ENCODE results near the gene SLC26A2.
A peak's percentile ranks its signal among the peaks of the same experiment; 100 is the strongest.
"Not testable (repeated sequence)": the region's sequence is repeated elsewhere in the genome, so short reads cannot be mapped to it uniquely, and the experiment has no call there.

SLC26A2 gene

DNA sequence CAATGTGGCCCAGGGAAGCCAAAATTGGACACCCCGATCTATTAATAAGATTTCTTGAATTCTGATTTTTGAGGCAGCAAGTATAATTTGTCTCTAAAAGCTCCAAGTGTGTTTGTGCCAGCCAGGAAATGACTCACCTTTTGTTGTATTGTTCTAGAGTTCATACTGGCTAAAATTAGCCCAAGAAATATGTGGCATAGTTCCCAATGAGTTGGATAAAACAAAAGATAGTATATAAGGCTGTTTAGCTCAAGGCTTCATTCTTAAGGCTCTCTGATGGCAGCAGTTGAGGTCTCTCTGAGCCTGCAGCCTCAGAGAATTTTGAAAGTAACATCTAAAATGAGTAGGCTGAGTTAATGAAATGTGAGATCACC lies 61.6 kb downstream of the SLC26A2 start:
- H3K4me3 ChIP-seq (ENCODE audit: low read depth, low read length), result peak overlapping the region; percentile 30
- peaks cover 38% of the 10 kb centered on the region for H3K4me1 ChIP-seq (ENCODE audit: control insufficient read depth, insufficient read depth, low read length, unreplicated experiment)
- peak overlapping the region; percentile 70 for H3K27ac ChIP-seq (ENCODE audit: low read depth, low read length)
- no peak overlapping the region for H2AFZ ChIP-seq (ENCODE audit: low read length, unreplicated experiment)
- H3K79me2 ChIP-seq (ENCODE audit: control insufficient read depth, insufficient read depth, low read length, unreplicated experiment), result peaks cover 11% of the 10 kb centered on the region
- H3K27me3 ChIP-seq (ENCODE audit: insufficient read depth, low read length), result no peaks in the 10 kb centered on the region
- peaks cover 60% of the 10 kb centered on the region for H3K36me3 ChIP-seq (ENCODE audit: insufficient read depth, low read length)

DNA sequence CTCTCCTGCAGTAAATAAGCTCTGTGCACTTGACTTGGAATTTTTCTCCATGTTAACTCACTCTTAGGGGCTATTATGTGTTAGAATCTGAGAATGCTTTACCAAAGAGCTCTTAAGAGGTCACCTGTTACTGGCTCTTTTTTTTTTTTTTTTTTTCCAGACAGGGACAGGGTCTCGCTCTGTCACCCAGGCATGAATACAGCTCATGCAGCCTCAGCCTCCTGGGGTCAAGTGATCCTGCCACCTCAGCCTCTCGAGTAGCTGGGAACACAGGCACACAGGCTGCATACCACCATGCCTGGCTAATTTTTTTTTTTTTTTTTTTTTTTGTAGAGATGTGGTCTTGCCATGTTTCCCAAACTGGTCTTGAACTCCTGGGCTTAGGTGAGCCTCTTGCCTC lies 62.1 kb downstream of the SLC26A2 start:
- Histone ChIP-seq H3K27ac (ENCODE audit: low read depth, low read length) (peak overlapping the region; percentile 70), H3K4me1 (ENCODE audit: control insufficient read depth, insufficient read depth, low read length, unreplicated experiment) (peaks cover 34% of the 10 kb centered on the region), H3K36me3 (ENCODE audit: insufficient read depth, low read length) (peaks cover 59% of the 10 kb centered on the region), H3K27me3 (ENCODE audit: insufficient read depth, low read length) (no peaks in the 10 kb centered on the region), H3K4me3 (ENCODE audit: low read depth, low read length) (peak overlapping the region; percentile 11; the same call in 1 of the 2 replicates), H2AFZ (ENCODE audit: low read length, unreplicated experiment) (no peak overlapping the region), H3K79me2 (ENCODE audit: control insufficient read depth, insufficient read depth, low read length, unreplicated experiment) (peaks cover 11% of the 10 kb centered on the region)

DNA sequence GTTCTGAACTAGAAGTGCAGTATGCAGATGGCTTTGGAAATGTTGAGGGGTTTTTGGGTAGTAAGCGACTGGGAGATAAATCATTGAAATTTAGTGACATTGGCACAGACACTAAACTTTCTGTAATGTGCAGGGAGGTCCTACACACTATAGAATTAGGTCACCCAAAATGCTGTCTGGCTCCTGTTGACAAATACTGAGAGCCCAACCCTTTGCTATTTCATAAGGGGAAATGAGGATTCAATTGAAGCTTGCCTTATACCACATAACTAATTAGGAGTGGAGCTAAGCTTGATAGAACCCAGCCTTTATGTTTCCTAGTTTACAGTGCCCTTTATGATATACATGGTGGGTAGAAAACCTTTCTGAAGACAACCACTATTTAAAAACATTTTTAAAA lies 62.6 kb downstream of the SLC26A2 start:
- Histone ChIP-seq H3K79me2 (ENCODE audit: control insufficient read depth, insufficient read depth, low read length, unreplicated experiment) (peaks cover 10% of the 10 kb centered on the region), H2AFZ (ENCODE audit: low read length, unreplicated experiment) (no peak overlapping the region), H3K4me3 (ENCODE audit: low read depth, low read length) (no peak overlapping the region), H3K27me3 (ENCODE audit: insufficient read depth, low read length) (no peaks in the 10 kb centered on the region), H3K4me1 (ENCODE audit: control insufficient read depth, insufficient read depth, low read length, unreplicated experiment) (peaks cover 34% of the 10 kb centered on the region), H3K36me3 (ENCODE audit: insufficient read depth, low read length) (peaks cover 62% of the 10 kb centered on the region), H3K27ac (ENCODE audit: low read depth, low read length) (0 out of 2 replicates have a peak overlapping the region, but pooled peaks have one; percentile 70)

DNA sequence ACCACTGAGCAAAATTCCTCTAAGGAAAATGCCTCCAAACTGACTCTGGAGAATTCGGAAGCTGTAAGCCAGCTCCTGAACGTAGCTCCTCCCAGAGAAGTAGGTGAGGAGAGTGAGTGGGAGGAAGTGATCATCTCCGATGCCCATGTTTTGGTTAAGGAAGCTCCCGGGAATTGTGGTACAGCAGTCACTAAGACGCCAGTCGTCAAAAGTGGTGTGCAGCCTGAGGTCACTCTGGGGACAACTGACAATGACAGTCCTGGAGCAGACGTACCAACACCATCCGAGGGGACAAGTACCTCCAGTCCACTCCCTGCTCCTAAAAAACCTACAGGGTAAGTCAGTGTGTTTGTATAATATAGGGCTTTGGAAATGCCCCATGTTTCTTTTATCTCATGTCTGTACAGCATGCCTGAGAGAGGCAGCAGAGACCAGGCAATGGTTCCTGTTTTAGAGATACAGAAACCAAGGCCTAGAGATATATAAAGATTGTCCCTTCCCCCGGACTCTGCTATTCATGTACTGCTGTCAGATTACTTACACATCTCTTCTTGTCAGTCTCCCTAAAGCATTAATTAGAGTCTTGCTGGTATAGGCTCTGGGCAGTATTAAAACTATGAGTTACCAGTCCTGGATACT lies 63.9 kb downstream of the SLC26A2 start:
- H3K36me3 ChIP-seq (ENCODE audit: insufficient read depth, low read length), result peaks cover 56% of the 10 kb centered on the region
- H3K27ac ChIP-seq (ENCODE audit: low read depth, low read length), result no peak overlapping the region
- H3K27me3 ChIP-seq (ENCODE audit: insufficient read depth, low read length), result no peaks in the 10 kb centered on the region
- peaks cover 5% of the 10 kb centered on the region for H3K79me2 ChIP-seq (ENCODE audit: control insufficient read depth, insufficient read depth, low read length, unreplicated experiment)
- H3K4me3 ChIP-seq (ENCODE audit: low read depth, low read length), result no peak overlapping the region
- H2AFZ ChIP-seq (ENCODE audit: low read length, unreplicated experiment), result no peak overlapping the region
- H3K4me1 ChIP-seq (ENCODE audit: control insufficient read depth, insufficient read depth, low read length, unreplicated experiment), result peaks cover 34% of the 10 kb centered on the region

DNA sequence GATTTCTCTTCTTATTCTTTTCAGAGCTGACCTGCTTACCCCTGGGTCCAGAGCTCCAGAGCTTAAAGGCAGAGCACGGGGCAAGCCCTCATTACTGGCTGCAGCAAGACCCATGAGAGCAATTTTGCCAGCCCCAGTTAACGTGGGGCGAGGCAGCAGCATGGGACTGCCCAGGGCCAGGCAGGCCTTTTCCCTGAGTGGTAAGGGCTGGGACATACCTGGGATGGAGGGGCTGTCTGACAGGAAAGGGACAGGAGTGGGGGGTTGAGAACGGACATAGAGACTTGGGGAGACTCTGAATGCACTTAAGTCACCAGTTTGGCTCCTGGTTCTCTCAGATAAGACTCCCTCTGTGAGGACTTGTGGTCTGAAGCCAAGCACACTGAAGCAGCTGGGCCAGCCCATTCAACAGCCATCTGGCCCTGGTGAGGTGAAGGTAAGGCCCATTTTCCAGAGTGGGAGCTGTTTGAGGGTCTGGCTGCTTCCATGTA lies 66.2 kb downstream of the SLC26A2 start:
- peaks cover 15% of the 10 kb centered on the region for H3K4me1 ChIP-seq (ENCODE audit: control insufficient read depth, insufficient read depth, low read length, unreplicated experiment)
- H3K79me2 ChIP-seq (ENCODE audit: control insufficient read depth, insufficient read depth, low read length, unreplicated experiment), result peaks cover 5% of the 10 kb centered on the region
- no peak overlapping the region for H3K4me3 ChIP-seq (ENCODE audit: low read depth, low read length)
- peaks cover 57% of the 10 kb centered on the region for H3K36me3 ChIP-seq (ENCODE audit: insufficient read depth, low read length)
- no peak overlapping the region for H2AFZ ChIP-seq (ENCODE audit: low read length, unreplicated experiment)
- no peaks in the 10 kb centered on the region for H3K27me3 ChIP-seq (ENCODE audit: insufficient read depth, low read length)
- H3K27ac ChIP-seq (ENCODE audit: low read depth, low read length), result no peak overlapping the region

DNA sequence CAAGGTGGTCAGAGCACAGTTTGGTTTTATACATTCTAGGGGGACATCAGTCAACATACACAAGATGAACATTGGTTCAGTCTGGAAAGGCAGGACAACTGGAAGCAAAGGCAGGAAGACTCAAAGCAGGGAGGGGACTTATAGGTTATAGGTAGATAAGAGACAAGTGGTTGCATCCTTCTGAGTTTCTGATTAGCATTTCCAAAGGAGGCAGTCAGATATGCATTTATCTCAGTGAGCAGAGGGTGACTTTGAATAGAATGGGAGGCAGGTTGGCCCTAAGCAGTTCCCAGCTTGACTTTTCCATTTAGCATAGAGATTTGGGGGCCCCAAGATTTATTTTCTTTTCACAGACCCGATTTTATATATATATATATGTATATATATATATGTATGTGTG lies 67.5 kb downstream of the SLC26A2 start:
- not testable (repeated sequence) for H2AFZ ChIP-seq (ENCODE audit: low read length, unreplicated experiment); H3K27me3 ChIP-seq (ENCODE audit: insufficient read depth, low read length); H3K79me2 ChIP-seq (ENCODE audit: control insufficient read depth, insufficient read depth, low read length, unreplicated experiment); H3K4me1 ChIP-seq (ENCODE audit: control insufficient read depth, insufficient read depth, low read length, unreplicated experiment); H3K27ac ChIP-seq (ENCODE audit: low read depth, low read length); H3K4me3 ChIP-seq (ENCODE audit: low read depth, low read length)
- H3K36me3 ChIP-seq (ENCODE audit: insufficient read depth, low read length), result peaks cover 67% of the 10 kb centered on the region

DNA sequence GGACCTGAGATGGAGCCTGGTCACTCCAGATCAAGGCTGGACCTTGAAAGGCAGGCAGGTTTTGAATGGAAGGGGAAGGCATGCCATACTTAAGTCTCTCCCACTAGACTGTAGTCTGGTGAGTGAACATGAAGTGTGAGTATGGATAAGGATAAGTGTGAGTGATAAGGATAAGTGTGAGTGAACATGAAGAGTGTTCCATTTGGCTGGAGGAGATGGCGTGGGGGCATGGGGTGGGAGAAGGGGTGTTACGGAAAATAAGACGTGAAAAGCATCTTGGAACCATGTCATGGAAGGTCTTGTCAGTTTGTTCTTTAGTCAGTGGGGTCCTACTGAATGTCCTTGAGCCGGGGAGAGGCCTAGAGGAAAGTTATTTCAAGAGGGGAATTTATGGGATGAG lies 72.8 kb downstream of the SLC26A2 start:
- peaks cover 35% of the 10 kb centered on the region for H3K4me1 ChIP-seq (ENCODE audit: control insufficient read depth, insufficient read depth, low read length, unreplicated experiment)
- H3K36me3 ChIP-seq (ENCODE audit: insufficient read depth, low read length), result peaks cover 68% of the 10 kb centered on the region
- no peak overlapping the region for H2AFZ ChIP-seq (ENCODE audit: low read length, unreplicated experiment)
- H3K27ac ChIP-seq (ENCODE audit: low read depth, low read length), result no peak overlapping the region
- no peak overlapping the region for H3K4me3 ChIP-seq (ENCODE audit: low read depth, low read length)
- H3K79me2 ChIP-seq (ENCODE audit: control insufficient read depth, insufficient read depth, low read length, unreplicated experiment), result peaks cover 9% of the 10 kb centered on the region
- no peaks in the 10 kb centered on the region for H3K27me3 ChIP-seq (ENCODE audit: insufficient read depth, low read length)

DNA sequence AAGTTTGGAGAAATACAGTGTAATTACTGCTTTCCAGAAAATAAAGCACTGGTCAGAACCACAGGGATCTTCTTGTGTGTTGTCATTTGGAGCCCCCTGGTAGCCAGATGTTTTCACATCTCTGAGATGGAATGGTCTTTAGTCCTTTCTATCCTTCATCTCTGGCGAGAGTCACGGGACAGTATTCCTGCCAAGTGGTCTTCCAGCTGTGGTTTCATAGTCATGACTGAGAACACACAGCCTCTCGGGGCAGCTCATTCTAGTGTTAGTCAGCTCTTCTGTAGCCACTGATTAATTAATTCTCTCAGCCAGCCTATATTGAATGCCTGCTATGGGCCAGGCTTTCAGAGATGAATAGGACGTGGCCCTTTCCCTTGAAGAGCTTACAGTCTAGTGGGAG lies 74.1 kb downstream of the SLC26A2 start:
- peaks cover 71% of the 10 kb centered on the region for H3K36me3 ChIP-seq (ENCODE audit: insufficient read depth, low read length)
- no peak overlapping the region for H3K4me3 ChIP-seq (ENCODE audit: low read depth, low read length)

DNA sequence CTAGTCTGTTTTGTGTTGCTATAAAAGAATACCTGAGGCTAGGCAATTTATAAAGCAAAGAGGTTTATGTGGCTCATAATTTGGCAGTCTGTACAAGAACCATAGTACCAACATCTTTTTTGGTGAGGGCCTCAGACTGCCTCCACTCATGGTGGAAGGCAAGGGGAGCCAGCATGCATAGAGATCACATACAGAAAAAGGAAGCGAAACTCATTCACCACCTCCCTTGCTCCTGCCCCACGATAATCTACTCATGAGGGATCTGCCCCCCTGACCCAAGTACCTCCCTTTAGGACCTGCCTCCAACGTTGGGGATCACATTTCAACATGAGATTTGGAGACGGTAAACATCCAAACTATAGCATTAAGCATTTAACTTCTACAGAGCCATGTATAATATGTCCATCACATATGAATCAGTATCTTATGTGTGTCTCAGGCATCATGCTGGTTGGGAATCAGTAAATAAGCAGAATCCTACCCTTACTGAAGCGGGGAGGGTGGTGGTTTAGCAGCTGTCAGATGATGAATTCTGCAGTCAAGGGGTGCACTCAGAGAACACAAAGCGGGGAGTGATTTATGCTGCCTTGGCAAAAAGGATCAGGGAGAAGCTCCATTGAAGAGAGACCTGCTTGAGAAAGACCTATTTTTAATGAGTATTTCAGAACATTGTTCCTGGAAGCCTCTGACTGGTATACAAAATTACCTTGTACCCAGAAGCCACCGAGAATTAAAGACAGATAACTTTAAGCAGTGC lies 74.8 kb downstream of the SLC26A2 start:
- H3K4me3 ChIP-seq (ENCODE audit: low read depth, low read length), result no peak overlapping the region
- H3K27me3 ChIP-seq (ENCODE audit: insufficient read depth, low read length), result no peaks in the 10 kb centered on the region
- H3K27ac ChIP-seq (ENCODE audit: low read depth, low read length), result peak overlapping the region; percentile 56
- peaks cover 72% of the 10 kb centered on the region for H3K36me3 ChIP-seq (ENCODE audit: insufficient read depth, low read length)
- no peak overlapping the region for H2AFZ ChIP-seq (ENCODE audit: low read length, unreplicated experiment)
- peaks cover 35% of the 10 kb centered on the region for H3K4me1 ChIP-seq (ENCODE audit: control insufficient read depth, insufficient read depth, low read length, unreplicated experiment)
- H3K79me2 ChIP-seq (ENCODE audit: control insufficient read depth, insufficient read depth, low read length, unreplicated experiment), result peaks cover 22% of the 10 kb centered on the region

More for the DNA sequence above, 74.1 kb downstream of the SLC26A2 start:
- H3K4me1 ChIP-seq (ENCODE audit: control insufficient read depth, insufficient read depth, low read length, unreplicated experiment), result peaks cover 35% of the 10 kb centered on the region
- peak overlapping the region; percentile 32 for H3K27ac ChIP-seq (ENCODE audit: low read depth, low read length)
- H3K79me2 ChIP-seq (ENCODE audit: control insufficient read depth, insufficient read depth, low read length, unreplicated experiment), result peaks cover 19% of the 10 kb centered on the region
- no peaks in the 10 kb centered on the region for H3K27me3 ChIP-seq (ENCODE audit: insufficient read depth, low read length)
- H2AFZ ChIP-seq (ENCODE audit: low read length, unreplicated experiment), result no peak overlapping the region

DNA sequence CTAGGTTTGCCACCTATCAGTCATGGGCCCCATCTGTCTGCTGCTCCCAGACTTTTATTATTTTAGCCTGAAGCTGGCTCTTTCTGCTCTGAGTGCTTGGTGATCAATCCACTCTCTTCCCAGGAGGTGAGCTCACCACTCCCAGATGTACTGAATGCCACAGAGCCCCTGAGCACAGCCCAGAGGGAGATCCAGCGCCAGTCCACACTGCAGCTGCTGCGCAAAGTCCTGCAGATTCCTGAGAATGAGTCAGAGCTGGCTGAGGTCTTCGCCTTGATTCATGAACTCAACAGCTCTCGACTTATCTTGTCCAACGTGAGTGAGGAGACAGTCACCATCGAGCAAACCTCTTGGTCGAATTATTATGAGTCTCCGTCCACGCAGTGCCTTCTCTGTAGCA lies 76.0 kb downstream of the SLC26A2 start:
- H3K4me1 ChIP-seq (ENCODE audit: control insufficient read depth, insufficient read depth, low read length, unreplicated experiment), result peaks cover 35% of the 10 kb centered on the region
- no peak overlapping the region for H3K4me3 ChIP-seq (ENCODE audit: low read depth, low read length)
- peak overlapping the region; percentile 72 for H3K27ac ChIP-seq (ENCODE audit: low read depth, low read length)
- H3K36me3 ChIP-seq (ENCODE audit: insufficient read depth, low read length), result peaks cover 77% of the 10 kb centered on the region
- H3K27me3 ChIP-seq (ENCODE audit: insufficient read depth, low read length), result no peaks in the 10 kb centered on the region
- H3K79me2 ChIP-seq (ENCODE audit: control insufficient read depth, insufficient read depth, low read length, unreplicated experiment), result peaks cover 24% of the 10 kb centered on the region
- H2AFZ ChIP-seq (ENCODE audit: low read length, unreplicated experiment), result no peak overlapping the region
